NCI-H510A treated with DMSO at 0.1 percent for 48 hours (cell line): ENCODE measurements around the gene TNRC6C.
"Not testable (repeated sequence)": the region's sequence is repeated elsewhere in the genome, so short reads cannot be mapped to it uniquely, and the experiment has no call there.

Experiments
- DNase-seq: peaks from one replicate; lab custom pipeline; 2025; lab: John Stamatoyannopoulos, UW

Gene TNRC6C

DNA sequence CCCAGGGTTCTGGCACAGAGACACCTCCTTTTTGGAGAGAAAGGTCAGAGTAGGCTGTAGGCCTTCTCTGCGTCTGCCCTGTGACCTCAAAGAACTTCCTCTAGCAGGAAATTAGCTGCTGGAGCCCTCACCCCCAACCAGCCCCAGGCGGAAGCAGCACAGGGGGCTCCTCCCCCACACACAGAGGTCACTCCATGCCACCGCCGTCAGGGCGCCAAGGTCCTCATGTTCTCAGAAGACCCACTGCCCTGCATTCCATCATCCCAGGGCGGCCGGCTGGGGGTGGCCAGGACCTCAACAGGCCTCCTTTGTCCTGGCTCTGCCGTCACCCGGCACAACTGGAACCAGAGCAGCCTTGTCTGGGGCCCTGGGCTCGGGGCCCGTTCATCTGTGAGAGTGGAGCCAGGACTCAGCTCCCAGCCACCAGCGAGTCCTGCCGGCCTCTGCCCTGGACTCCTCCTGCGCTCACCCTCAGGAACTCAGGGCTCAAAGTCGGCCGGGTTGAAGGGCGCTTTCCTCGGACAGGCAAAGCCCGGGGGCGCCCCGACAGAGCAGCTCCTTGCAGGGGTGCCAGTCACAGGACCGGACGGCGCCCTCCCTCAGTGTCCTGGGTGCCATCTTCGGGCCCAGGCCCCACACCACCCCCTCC lies 168.9 kb downstream of the TNRC6C start:
- no peak for DNase-seq

- peak; percentile 64 for DNase-seq
Observed at GRCh38 chr17:78127888-78128550, 169.5 kb downstream of the TNRC6C start.

GRCh38 chr17:78128551-78129350 lies 170.2 kb downstream of the TNRC6C start, which contains the start of gene TMC6:
TSS of gene TMC6 (minus strand) at chr17:78128755. CDS start at chr17:78126832, 1,923 bp downstream.
- peak; percentile 82 for DNase-seq

DNA sequence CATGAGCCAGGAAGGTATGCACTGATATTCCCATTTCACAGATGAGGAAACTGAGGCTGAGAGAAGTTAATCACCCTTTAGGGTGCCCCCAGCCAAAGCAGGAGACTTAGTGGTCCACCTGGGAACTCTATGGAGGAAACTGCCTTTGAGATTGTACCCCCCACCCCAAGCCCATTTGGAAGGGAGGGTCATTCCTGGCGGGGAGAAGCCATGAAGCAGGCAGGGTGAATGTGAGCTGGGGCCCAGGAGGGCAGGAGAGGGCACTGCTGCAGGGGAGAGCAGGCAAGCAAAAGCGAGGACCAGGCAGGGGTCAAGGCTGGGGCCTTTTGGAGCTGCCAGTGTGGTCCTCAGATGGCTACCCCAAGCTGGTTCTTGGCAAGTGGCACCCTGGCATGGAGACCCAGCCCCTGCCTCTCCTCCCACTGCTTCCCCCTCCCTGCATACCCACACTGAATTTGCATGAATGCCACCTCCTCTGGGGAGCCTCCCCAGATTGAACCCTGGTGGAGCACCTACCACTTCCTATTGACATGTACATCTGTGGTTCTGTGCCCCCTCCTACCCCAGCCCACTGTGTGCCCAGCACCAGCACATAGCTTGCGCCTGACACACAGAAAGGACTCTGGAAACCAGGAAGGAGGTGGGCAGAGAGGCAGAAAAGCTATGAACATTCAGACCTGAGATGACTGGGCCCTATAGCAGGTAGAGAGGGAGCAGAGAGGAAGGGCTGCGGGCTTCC lies 171.0 kb downstream of the TNRC6C start:
- DNase-seq, result no peak

- DNase-seq, result no peak
Observed at GRCh38 chr17:78130090-78130436, 171.6 kb downstream of the TNRC6C start.

- peak; percentile 31 for DNase-seq
Observed at GRCh38 chr17:78130437-78131101, 172.1 kb downstream of the TNRC6C start, which contains the start of gene TMC8. TSS of gene TMC8 (plus strand) at chr17:78130771. CDS start at chr17:78131589, 818 bp downstream.

GRCh38 chr17:78131172-78132083 lies 172.9 kb downstream of the TNRC6C start:
- no peak for DNase-seq

GRCh38 chr17:78132084-78132676 lies 173.7 kb downstream of the TNRC6C start:
- DNase-seq, result peak; percentile 27

DNA sequence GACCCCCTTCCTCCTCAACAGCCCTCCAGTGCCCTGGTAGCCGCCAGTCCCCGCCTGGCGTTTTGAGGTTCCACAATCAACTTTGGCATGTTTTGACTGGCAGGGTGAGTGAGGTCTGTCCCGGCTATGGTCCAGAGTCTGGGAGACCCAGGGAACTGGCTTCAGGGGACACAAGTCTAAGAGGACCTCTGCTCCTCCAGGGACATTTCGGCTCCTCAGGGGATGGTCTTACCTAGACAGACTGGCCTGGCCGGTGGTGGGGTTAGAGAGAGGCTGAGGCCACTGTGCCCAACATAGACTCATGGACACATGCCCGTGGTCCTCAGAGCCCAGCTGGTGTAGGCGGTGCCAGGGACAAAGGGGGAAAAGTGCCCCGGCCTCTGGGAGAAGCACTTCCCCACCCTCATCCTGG lies 174.3 kb downstream of the TNRC6C start:
- DNase-seq, result no peak

- DNase-seq, result no peak
Observed at GRCh38 chr17:78133179-78133951, 174.9 kb downstream of the TNRC6C start.

- DNase-seq, result peak; percentile 72
Observed at GRCh38 chr17:78133971-78134898, 175.7 kb downstream of the TNRC6C start.

- DNase-seq, result no peak
Observed at GRCh38 chr17:78134899-78135385, 176.4 kb downstream of the TNRC6C start.

GRCh38 chr17:78135858-78136500 lies 177.5 kb downstream of the TNRC6C start:
- DNase-seq, result no peak

DNA sequence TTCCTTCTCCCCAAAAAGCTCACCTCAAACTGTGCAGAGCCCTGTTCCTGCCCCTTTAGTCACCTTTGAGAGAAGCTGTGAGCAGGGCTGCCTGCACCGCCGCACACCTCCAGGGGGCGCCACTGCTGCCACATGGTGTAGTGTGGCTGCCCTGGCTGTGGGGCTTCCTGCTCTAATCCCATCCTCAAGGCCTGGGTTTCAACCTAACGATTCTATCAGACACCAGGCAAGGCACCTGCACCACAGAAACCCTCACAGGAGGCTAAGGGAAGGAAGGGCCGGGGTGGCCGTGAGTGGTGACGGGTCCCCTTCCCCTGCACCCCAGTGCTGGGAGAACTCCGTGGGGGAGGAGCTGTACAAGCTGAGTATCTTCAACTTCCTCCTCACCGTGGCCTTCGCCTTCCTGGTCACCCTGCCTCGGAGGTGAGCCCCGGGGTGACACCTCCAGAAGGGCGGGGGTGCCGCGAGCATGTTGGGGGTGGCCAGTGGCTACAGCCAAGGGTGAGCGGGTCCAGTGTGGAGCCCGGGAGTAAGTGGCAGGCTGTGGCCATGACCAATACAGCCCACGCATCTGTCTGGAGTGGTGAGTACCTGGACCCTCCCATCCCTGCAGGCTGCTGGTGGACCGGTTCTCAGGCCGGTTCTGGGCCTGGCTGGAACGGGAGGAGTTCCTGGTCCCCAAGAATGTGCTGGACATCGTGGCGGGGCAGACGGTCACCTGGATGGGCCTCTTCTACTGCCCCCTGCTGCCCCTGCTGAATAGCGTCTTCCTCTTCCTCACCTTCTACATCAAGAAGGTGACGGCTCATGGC lies 179.1 kb downstream of the TNRC6C start:
- no peak for DNase-seq

DNA sequence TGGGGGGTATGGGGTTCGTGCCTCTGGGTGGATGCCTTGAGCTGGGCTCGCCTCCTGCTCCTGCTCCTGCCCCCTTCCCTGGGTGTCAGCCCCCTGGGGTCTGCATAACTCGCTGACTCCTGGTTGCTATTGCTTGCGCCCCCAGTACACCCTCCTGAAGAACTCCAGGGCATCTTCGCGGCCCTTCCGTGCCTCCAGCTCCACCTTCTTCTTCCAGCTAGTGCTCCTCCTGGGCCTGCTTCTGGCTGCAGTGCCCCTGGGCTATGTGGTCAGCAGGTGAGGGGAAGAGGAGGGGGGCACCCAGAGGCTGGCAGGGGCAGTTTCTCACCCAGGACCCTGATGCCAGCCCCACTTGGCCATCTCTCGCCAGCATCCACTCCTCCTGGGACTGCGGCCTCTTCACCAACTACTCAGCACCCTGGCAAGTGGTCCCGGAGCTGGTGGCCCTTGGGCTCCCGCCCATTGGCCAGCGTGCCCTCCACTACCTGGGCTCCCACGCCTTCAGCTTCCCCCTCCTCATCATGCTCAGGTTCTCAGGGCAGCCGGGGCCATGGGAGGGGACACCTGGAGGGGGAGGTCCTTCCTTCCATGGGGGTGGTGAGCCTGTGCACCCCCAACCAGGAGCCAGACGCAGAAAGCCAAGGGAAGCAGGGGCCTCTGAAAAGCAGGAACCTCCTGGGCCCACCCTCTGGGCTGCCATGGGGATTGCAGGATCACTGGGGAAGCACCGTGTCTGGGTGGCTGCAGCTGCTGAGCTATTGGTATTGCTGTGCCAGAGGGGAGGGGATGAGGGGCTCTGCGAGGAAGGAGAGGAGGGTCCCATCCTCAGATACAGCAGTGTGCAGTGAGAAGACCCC lies 179.9 kb downstream of the TNRC6C start:
- no peak for DNase-seq

GRCh38 chr17:78139861-78140168 lies 181.3 kb downstream of the TNRC6C start:
- not testable (repeated sequence) for DNase-seq
